ENCODE measurements around the gene TRMT10C.

GRCh38 chr3:101556064-101556463 is 5.6 kb upstream of the TRMT10C start:
- TF ChIP-seq POLR2A (IDR thresholded peaks at IDR 0.05) (no peak), CTCF (IDR thresholded peaks at IDR 0.05) (no peak)

Data from adrenal gland (tissue), 5 donors.